PFSK-1 (cell line): ENCODE results near the gene AKIRIN1.

ENCODE experiments used
- FOXP2 ChIP-seq: optimal IDR thresholded peaks from 2 replicates; pipeline ENCODE3; 2011; ENCODE audit warnings: borderline replicate concordance, control low read depth, inconsistent platforms; ENCODE audit not compliant: insufficient read depth; ENCODE audit errors: extremely low read length, extremely low read depth
- POLR2AphosphoS5 ChIP-seq: IDR thresholded peaks from 2 replicates; pipeline ENCODE4 v1.6.1; 2012; ENCODE audit warnings: low read depth, mild to moderate bottlenecking, control low read depth, low read length, moderate library complexity
- REST ChIP-seq, 2 experiments: IDR thresholded peaks; 2 replicates each; pipeline versions ENCODE4 v1.6.1 to v1.8.0; 2011 to 2012; ENCODE audit warnings: low read depth in 2 of 2, low read length in 2 of 2, control low read depth in 1 of 2, inconsistent platforms in 1 of 2, mild to moderate bottlenecking in 1 of 2, moderate library complexity in 1 of 2; ENCODE audit not compliant: insufficient read depth in 1 of 2
- SIN3A ChIP-seq: IDR thresholded peaks from 2 replicates; pipeline ENCODE4 v1.6.1; 2012; ENCODE audit warnings: mild to moderate bottlenecking, low read length, moderate library complexity, borderline replicate concordance; ENCODE audit not compliant: insufficient read depth
- TAF1 ChIP-seq: IDR thresholded peaks from 2 replicates; pipeline ENCODE4 v1.6.1; 2012; ENCODE audit warnings: low read length, control low read depth, borderline replicate concordance; ENCODE audit not compliant: insufficient read depth

AKIRIN1 gene

GRCh38 chr1:39036678-39037077 is 45.6 kb downstream of the AKIRIN1 start:
- TF ChIP-seq POLR2AphosphoS5: no peak
- TF ChIP-seq REST (IDR thresholded peaks at IDR 0.05; ENCODE audit: insufficient read depth in 1 of 2, low read depth in 2 of 2, low read length in 2 of 2): no peak
- no peak for TF ChIP-seq TAF1
- TF ChIP-seq SIN3A: no peak
- TF ChIP-seq FOXP2: no peak

- no peak for TF ChIP-seq SIN3A
- no peak for TF ChIP-seq TAF1
- no peak for TF ChIP-seq POLR2AphosphoS5
- no peak for TF ChIP-seq REST (IDR thresholded peaks at IDR 0.05; ENCODE audit: insufficient read depth in 1 of 2, low read depth in 2 of 2, low read length in 2 of 2)
- TF ChIP-seq FOXP2: no peak
These were observed 52.4 kb downstream of the AKIRIN1 start for GRCh38 chr1:39043513-39043912.

GRCh38 chr1:39044762-39045161 is 53.7 kb downstream of the AKIRIN1 start:
- TF ChIP-seq SIN3A: no peak
- TF ChIP-seq POLR2AphosphoS5: no peak
- no peak for TF ChIP-seq TAF1
- no peak for TF ChIP-seq FOXP2
- no peak for TF ChIP-seq REST (IDR thresholded peaks at IDR 0.05; ENCODE audit: insufficient read depth in 1 of 2, low read depth in 2 of 2, low read length in 2 of 2)

GRCh38 chr1:39045231-39045630 is 54.2 kb downstream of the AKIRIN1 start:
- TF ChIP-seq FOXP2 (no peak), TAF1 (no peak), REST (IDR thresholded peaks at IDR 0.05; ENCODE audit: insufficient read depth in 1 of 2, low read depth in 2 of 2, low read length in 2 of 2) (no peak), POLR2AphosphoS5 (no peak), SIN3A (no peak)
